NCI-H2171 treated with DMSO at 0.1 percent for 48 hours (cell line): ENCODE data around the gene DLGAP4.
"Not testable (repeated sequence)": the region's sequence is repeated elsewhere in the genome, so short reads cannot be mapped to it uniquely, and the experiment has no call there.

Experiments
- DNase-seq: peaks from one replicate; lab custom pipeline; 2025; lab: John Stamatoyannopoulos, UW

Gene DLGAP4

GRCh38 chr20:36455972-36456625 lies 150.0 kb downstream of the DLGAP4 start:
- DNase-seq, result no peak

GRCh38 chr20:36460648-36461599 lies 154.8 kb downstream of the DLGAP4 start:
- peak; percentile 87 for DNase-seq

- no peak for DNase-seq
Observed at GRCh38 chr20:36461600-36462439, 155.7 kb downstream of the DLGAP4 start.

- no peak for DNase-seq
Observed at GRCh38 chr20:36462440-36463211, 156.5 kb downstream of the DLGAP4 start.

GRCh38 chr20:36463212-36464061 lies 157.3 kb downstream of the DLGAP4 start:
- DNase-seq, result no peak

GRCh38 chr20:36465109-36466080 lies 159.3 kb downstream of the DLGAP4 start:
- peak; percentile 18 for DNase-seq

GRCh38 chr20:36466089-36466488 lies 159.9 kb downstream of the DLGAP4 start:
- no peak for DNase-seq

- DNase-seq, result peak; percentile 97
Observed at GRCh38 chr20:36467076-36467999, 161.2 kb downstream of the DLGAP4 start.

GRCh38 chr20:36468149-36469000 lies 162.2 kb downstream of the DLGAP4 start:
- DNase-seq, result peak; percentile 62

GRCh38 chr20:36469973-36470372 lies 163.8 kb downstream of the DLGAP4 start:
- DNase-seq, result no peak

- DNase-seq, result no peak
Observed at GRCh38 chr20:36471885-36472636, 165.9 kb downstream of the DLGAP4 start.

GRCh38 chr20:36472637-36473090 lies 166.5 kb downstream of the DLGAP4 start:
- DNase-seq, result no peak

- DNase-seq, result no peak
Observed at GRCh38 chr20:36473164-36473563, 167.0 kb downstream of the DLGAP4 start.

- DNase-seq, result no peak
Observed at GRCh38 chr20:36474563-36474962, 168.4 kb downstream of the DLGAP4 start.

- DNase-seq, result not testable (repeated sequence)
Observed at GRCh38 chr20:36475054-36475453, 168.9 kb downstream of the DLGAP4 start.

GRCh38 chr20:36477475-36477874 lies 171.3 kb downstream of the DLGAP4 start:
- no peak for DNase-seq
